ENCODE data around the gene LRBA.

- no peak for TF ChIP-seq CTCF (IDR thresholded peaks at IDR 0.05; ENCODE audit: low read length)
- no peak for TF ChIP-seq EZH2phosphoT487 (IDR thresholded peaks at IDR 0.05; ENCODE audit: low read length)
- no peak for TF ChIP-seq EZH2 (optimal IDR thresholded peaks at IDR 0.05; ENCODE audit: low read depth, low read length)
Observed at GRCh38 chr4:150821641-150822040, 193.4 kb downstream of the LRBA start.

Measured in MM.1S (cell line).